ENCODE measurements around the gene THEMIS. TPM values are rescaled to one million over a fixed set of nuclear protein-coding genes. Genes with fewer than 3 reads are reported as not detected.
"Not testable (repeated sequence)": the region's sequence is repeated elsewhere in the genome, so short reads cannot be mapped to it uniquely, and the experiment has no call there.

The THEMIS gene, protein sequence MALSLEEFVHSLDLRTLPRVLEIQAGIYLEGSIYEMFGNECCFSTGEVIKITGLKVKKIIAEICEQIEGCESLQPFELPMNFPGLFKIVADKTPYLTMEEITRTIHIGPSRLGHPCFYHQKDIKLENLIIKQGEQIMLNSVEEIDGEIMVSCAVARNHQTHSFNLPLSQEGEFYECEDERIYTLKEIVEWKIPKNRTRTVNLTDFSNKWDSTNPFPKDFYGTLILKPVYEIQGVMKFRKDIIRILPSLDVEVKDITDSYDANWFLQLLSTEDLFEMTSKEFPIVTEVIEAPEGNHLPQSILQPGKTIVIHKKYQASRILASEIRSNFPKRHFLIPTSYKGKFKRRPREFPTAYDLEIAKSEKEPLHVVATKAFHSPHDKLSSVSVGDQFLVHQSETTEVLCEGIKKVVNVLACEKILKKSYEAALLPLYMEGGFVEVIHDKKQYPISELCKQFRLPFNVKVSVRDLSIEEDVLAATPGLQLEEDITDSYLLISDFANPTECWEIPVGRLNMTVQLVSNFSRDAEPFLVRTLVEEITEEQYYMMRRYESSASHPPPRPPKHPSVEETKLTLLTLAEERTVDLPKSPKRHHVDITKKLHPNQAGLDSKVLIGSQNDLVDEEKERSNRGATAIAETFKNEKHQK
- 0.08 TPM for total RNA-seq
- long read RNA-seq = 0 reads

DNA sequence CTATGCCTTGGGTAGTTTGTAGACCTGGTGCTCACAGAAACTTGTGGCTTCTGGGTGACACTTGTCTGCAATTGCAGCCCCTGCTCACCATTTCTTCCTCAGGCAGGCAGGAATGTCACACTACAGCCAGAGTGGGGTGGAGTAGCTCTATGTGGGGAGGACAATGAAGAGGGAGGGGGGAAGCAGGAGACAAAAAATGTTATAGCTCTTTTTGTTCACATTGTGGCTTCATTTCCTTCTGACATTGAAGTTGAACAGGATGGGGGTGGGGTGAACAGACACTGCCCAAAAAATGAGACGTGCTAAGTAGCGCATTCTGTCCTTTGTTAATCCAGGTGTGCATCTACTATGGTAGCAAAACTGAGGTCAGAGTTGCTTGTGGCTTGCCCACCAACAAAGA, at the start of gene THEMIS:
Gene THEMIS (minus strand): TSS at position 124 of the 400 bp plus-strand sequence. CDS start 126 bp downstream, outside the sequence.
- intact Hi-C loops (cut with DNase I) = no loop called here
- no peak for DNase-seq (ENCODE audit: low spot score)

DNA sequence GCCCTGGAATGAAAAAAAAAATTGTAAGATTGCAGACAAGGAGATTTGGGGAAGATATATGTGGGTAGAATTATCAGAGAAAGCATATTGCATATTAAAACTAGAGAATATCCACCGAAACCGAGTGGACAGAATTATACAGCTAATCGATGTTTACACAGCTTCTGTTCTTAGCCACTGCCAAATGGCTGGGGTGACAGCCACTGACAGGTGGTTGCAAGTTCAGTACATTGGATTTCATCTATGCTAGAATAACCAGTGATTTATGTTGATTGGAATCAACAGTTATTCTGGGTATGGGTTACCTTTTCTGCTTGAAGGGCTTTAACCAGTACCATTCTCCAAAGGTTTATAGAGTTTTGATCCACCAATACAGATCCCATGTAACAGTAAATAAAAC, 48.4 kb upstream of the THEMIS start:
- intact Hi-C loops (cut with DNase I) = no loop called here
- no peak for DNase-seq (ENCODE audit: low spot score)

DNA sequence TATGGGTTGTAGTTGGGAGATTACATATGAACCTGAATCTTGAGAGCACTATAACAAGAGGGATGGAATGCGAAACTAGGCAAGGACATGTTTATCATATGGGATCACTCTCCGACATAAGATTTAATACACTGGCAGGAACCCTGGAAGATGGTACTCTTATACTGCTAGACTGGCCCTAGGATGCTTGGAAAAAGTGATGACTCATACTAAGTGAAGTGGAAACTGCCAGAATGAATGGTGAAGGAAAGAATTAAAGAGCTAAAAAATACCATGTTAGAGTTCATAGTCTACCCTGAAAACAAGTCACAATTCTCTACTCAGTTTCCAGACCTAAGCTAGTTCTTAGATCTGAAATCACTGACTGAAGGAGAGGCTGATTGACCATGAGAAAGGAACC, 45.5 kb upstream of the THEMIS start:
- DNase-seq (ENCODE audit: low spot score) = no peak
- intact Hi-C loops (cut with DNase I) = no loop called here

DNA sequence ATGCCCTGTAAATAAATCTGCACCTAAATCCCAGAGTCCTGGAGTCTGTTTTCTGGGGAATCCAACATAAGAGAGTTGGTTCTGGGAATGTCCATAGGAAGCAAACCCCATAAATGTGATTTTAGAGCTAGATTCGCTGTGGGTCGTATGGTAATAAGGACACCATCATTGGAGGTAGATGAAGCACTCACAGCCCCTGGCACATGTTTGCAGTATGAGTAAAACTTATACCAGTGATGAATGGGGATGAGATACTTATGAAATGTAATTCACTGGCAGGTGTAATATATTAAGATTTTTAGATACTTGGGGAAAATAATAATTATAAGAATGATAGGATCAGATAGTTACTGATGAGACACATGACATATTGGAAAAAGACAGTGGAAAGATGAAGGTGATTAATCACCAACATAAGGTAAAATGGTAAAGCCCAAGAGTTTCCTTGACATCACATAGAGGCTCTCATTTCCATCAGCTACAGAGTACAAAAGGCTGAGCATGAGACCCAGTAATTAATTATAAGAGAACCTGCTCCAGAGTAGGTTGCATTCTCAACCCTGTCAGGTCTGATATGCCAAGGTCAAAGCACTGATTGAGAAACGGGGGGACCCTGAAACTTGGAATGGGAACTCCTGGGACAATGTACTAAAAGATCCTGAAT, 44.7 kb upstream of the THEMIS start:
- DNase-seq (ENCODE audit: low spot score) = no peak
- intact Hi-C loops (cut with DNase I) = no loop called here

DNA sequence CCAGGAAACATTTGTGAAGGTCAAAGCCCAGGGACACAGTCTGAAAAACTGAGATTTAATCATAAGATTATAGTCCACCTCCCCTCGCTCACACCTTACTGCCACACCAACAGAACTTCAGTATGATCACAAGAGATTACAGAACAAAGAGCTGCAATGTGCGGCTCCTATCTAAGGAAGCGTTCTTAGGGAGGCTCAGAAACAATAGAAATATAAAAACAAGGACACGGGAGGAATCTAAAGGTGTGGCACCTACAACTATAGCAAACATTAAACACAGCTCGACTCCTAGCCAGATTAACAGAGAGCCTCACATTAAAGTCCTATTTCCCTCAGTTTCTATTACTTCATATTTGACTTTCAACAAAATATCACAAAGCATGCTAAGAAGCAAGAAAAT, 40.4 kb upstream of the THEMIS start:
- intact Hi-C loops (cut with DNase I) = no loop called here
- DNase-seq (ENCODE audit: low spot score) = no peak

DNA sequence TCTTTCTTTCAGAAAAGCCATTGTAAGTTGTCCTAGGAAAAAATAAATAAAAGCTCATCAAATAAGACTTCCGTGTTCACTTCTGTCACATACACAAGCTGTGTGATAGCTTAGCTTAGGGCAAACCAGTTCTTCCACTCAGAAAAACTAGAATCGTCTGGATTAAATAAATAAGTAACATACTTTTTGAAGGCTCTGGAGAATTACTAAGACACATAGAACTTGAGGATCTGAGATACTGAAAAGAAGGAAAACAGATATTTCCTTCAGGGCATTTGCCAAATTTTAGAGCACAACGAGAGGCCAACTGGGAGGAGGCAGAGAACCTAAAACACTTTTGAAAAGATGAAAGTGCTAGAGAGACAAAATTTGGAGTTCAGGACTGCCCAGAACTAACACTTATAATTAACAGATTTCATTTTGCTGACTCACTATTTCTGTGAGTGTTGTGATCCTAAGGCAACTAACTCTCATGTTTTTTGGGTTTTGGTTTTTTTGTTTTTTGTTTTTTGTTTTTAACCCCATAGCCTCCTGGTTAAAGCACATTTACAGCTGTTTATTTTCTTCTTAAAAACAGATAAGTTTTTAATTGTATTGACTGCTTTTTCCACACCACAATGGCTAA, 38.7 kb upstream of the THEMIS start:
- intact Hi-C loops (cut with DNase I) = no loop called here
- DNase-seq (ENCODE audit: low spot score) = no peak

DNA sequence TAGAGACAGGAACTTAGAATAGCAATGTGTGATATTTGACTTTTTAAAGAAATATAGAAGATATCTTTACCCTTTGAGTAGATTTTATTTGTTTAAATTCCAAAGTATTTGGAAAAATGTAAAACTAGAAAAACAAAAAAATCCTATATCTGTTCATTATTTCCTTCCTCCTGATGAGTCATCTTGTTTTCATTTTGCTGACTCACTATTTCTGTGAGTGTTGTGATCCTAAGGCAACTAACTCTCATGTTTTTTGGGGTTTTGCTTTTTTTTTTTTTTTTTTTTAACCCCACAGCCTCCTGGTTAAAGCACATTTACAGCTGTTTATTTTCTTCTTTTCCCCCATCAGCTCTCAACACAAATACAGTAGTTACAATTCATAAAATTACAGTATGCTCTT, 37.8 kb upstream of the THEMIS start:
- intact Hi-C loops (cut with DNase I) = no loop called here

DNA sequence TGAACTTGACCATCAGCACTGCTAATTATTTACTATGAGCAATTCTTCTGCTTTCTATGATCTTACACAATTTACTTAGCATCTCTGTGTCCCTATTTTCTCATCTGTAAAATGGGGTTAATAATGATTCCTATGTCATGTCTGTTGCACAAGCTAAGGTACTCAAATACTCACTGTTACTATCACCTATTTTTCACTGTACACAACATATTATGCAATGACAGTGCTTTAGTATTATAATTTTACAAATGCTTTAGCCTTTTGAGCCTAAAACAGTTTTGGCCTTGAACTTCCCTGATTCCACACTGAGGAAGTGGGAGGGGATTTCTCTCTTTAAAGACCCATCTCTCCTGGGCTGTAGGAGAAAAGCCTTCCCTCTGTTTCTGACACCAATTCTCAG, 36.9 kb upstream of the THEMIS start:
- intact Hi-C loops (cut with DNase I) = no loop called here
- DNase-seq (ENCODE audit: low spot score) = no peak

More for the DNA sequence above, 37.8 kb upstream of the THEMIS start:
- DNase-seq (ENCODE audit: low spot score) = no peak

DNA sequence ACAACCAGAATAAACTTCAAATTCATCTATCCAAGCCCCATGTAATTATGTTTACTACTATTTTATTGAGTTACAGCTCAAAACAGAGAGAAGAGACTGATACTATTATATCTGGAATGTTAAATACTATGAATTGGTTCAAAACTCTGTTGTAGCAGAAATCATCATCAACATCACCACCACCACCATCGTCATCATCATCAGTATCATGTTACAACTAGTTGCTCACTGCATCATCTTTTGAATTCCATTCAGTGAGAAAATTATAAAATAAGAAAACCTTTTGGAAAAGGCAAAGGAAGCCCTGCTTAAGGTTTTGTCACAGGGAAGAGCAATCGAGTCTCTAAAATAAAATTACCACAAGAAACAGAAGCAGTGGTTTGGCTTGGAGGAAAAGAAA, 36.2 kb upstream of the THEMIS start:
- intact Hi-C loops (cut with DNase I) = no loop called here
- DNase-seq (ENCODE audit: low spot score) = no peak

DNA sequence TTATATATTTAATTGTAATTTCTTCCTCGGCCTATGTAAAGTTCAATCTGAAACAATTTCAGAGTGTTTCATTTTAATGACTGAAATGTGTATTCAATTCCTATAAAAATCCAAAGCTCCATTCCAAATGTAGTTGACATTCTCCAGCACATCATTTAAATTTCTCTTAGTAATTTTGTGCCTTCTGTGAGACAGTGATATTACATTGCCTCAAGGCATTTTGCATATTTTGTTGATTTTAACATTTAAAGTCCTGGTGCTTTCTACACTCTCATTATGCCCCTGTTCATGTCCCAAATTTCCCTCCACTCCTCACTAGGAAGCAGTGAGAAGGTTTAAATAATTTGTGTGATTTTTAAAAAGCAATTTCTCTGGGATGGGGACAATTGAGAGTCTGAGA, 34.1 kb upstream of the THEMIS start:
- intact Hi-C loops (cut with DNase I) = no loop called here
- no peak for DNase-seq (ENCODE audit: low spot score)

DNA sequence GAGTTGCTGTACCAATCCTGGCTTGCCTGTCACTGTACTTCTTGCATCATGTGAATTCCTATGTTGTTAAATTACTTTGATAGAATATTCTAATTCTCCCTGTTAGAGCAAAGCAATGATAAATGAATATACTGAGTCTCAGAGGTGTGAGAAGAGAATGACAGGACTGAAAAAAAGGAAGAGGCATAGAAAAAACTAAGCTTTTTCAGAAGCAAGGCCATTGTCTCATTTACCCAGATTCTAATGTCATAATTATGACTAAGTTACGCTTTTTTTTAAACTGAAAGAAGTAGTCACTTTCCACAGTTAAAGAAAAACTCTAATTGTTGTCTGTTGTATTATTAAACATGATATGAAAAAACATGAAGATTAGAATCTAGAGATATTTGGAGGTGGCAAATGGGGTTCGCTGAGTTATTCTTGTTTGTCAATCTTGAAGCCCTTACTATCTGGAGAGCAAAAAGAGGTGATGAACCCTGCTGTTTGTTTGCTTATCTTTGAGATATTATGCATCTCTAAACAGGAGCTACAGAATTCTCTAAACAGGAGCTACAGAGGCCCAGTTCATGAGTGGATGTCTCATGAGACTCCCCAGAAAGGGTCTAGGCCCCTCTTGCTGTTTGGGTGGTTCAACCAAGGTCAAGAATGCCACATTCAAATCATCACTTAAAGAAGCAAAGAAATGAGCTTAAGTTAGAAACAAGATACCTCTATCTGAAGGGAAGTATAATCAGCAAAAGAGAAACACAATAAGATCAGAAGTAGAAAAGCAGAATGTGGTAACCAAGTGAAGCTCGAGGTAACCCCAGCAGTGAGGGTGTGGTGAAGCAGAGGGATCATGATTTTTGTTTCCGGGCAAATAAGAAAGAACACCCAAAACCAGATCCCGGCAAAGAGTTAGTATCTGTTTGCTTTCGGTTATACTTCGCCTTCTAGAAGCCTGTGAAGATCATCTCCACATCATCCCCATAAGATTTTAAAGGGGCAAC, 33.3 kb upstream of the THEMIS start:
- intact Hi-C loops (cut with DNase I) = no loop called here
- DNase-seq (ENCODE audit: low spot score) = no peak

DNA sequence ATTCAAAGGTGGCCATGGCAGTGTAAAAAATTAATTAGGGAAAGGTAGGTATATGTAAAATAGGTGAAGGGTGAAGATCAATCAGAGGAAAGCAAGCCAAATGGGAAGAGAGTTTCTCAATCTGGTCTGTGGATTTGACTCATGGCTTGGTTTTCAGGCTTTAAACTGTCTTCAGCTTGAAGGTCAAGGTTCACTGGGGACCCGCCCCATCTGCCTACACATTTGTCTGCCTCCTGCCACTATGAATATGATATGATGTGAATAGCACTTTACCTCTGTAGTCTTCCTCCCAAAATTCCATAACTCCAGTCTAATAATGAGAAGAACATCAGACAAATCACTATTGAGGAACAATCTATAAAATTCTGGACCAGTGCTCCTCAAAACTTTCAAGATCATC, 32.3 kb upstream of the THEMIS start:
- no peak for DNase-seq (ENCODE audit: low spot score)
- intact Hi-C loops (cut with DNase I) = no loop called here

DNA sequence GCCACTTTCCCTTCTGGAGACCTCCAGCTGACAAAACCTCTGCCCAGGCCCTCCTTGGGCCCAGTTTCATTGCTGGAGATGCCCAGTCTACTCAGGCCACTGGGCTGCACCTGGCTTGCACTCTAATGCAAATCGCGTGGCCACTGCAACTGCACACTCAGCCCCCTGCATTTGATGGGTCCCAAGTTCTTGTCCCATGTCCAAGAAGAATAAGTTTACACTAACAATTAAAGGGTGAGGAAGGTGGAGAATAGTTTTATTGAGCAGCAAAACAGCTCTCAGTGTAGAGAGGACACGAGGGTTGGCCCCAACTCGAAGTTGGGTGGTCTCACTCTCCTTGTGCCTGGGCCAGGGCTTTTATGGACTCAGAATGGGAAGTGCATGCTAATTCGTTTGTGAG, 31.9 kb upstream of the THEMIS start:
- intact Hi-C loops (cut with DNase I) = no loop called here

DNA sequence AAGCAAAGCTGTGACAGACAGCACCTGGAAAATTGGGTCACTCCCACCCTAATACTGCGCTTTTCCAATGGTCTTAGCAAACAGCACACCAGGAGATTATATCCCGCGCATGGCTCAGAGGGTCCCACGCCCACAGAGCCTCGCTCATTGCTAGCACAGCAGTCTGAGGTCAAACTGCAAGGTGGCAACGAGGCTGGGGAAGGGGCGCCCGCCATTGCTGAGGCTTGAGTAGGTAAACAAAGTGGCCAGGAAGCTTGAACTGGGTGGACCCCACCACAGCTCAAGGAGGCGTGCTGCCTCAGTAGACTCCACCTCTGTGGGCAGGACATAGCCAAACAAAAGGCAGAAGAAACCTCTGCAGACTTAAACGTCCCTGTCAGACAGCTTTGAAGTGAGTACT, 25.6 kb upstream of the THEMIS start:
- DNase-seq (ENCODE audit: low spot score); intact Hi-C loops (cut with DNase I): not testable (repeated sequence)

More for the DNA sequence above, 31.9 kb upstream of the THEMIS start:
- no peak for DNase-seq (ENCODE audit: low spot score)

DNA sequence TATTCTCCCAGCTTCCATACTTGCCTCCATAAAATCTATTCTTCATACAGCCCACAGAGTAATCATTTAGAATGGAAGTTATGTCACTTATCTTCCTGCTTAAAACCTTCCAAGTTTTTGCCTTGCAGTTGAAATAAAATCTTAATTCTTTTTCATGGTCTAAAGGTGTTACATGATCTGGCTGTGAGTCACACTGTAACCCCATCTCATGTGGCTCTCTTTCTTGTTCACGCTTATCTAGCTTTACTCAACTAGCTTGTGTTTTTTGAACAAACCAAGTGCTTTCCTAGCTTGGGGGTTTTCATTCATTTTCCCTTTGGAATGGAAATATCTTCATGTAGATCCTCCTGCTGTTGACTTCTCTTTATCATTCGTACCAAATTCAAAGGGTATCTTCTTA, 23.6 kb upstream of the THEMIS start:
- DNase-seq (ENCODE audit: low spot score) = no peak
- intact Hi-C loops (cut with DNase I) = no loop called here

DNA sequence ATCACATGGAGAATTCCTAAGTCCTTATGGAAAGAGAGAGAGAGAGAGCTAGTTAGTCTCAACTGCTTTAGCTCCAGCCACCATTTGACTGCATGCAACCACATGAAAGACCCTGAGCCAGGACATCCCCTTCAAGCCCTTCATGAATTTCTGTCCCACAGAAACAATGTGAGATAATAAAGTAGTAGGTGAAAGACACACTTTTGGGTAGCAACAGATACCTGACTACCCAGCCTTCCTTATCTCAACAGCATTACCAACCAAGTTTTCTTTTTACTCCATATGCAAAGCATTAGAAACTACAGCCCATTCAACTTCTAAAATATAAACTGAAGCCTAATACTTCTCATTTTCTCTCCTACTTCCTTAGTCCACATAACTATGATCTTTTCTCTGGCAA, 23.2 kb upstream of the THEMIS start:
- intact Hi-C loops (cut with DNase I) = no loop called here

DNA sequence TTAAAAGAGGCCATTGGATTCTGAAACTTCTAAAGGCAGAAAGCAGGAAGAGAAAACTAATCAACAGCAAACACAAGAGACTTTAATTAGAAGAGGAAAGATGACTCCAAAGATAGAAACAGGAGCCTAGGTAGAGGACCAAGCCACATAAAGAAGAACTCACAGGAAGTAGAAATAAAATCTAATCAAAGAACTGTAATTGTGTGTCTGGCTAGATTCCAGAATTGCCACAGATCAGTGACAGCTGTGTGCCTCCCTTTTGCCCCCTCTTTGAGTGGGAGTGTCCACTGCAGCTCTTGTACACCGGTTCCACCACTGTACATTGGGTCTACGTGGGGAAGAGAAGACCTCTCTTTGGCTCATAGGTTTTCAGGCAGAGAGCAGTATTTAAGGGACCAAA, 22.3 kb upstream of the THEMIS start:
- DNase-seq (ENCODE audit: low spot score) = no peak
- intact Hi-C loops (cut with DNase I) = no loop called here

More for the DNA sequence above, 23.2 kb upstream of the THEMIS start:
- no peak for DNase-seq (ENCODE audit: low spot score)

DNA sequence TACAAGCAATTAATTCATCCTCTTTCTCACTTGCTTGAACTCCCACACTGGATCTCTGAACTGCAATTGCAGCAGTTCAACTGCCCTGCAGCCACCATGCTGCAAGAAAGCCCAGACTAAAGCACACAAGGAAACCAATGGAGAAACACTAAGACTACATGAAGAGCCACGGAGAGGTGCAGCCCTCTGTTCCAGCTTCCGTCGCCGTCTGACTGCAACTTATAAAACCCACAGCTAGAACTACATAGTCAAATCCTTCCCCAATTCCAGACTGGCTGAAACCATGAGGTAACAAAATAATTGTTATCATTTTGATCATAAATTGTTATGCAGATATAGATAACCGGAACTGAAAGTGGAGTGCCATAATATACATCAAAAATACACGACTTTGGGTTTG, 21.1 kb upstream of the THEMIS start:
- intact Hi-C loops (cut with DNase I) = no loop called here
- DNase-seq (ENCODE audit: low spot score) = no peak

DNA sequence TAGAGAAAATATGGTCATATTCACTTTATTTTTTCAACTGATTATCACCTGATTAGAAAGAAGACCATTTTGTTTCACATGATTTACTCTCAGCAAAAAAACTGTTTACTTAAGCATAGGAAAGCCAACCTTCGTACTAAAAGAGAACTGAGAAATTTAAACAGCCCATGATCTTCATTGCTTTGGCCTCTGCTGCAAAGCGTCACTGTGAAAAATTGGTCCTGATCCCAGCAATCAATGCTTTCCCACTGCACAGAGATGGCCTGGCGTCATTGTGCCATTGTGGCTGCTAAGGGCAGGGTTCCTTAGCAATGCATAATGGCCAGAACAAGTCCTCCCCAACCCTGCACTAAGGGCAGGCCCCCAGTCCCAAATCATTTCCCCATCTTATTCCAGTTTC, 19.9 kb upstream of the THEMIS start:
- intact Hi-C loops (cut with DNase I) = no loop called here
- no peak for DNase-seq (ENCODE audit: low spot score)

All from cardiac septum (tissue), 1 donor.